Hepatocyte (in vitro differentiated cells): ENCODE measurements around the gene VPS72. TPM values are rescaled to one million over a fixed set of nuclear protein-coding genes. Genes with fewer than 3 reads are reported as not detected.
A peak's percentile ranks its signal among the peaks of the same experiment; 100 is the strongest.
"Not testable (repeated sequence)": the region's sequence is repeated elsewhere in the genome, so short reads cannot be mapped to it uniquely, and the experiment has no call there.

ENCODE experiments used
- DNase-seq: peaks from one replicate; pipeline ENCODE4 v3.0.0-alpha.2; 2016; ENCODE audit warnings: low spot score
- H2AFZ ChIP-seq: fragments of 200-600 bp; sonication (generic); 2 replicates; pipeline ENCODE4 v1.6.0; 2016; ENCODE audit warnings: antibody characterized with exemption, mild to moderate bottlenecking
- H3K27ac ChIP-seq: fragments of 200-600 bp; sonication (generic); 2 replicates; pipeline ENCODE4 v1.5.1; 2016; ENCODE audit warnings: mild to moderate bottlenecking
- H3K27me3 ChIP-seq: fragments of 200-600 bp; sonication (generic); 2 replicates; pipeline ENCODE4 v1.6.1; 2016
- H3K36me3 ChIP-seq: fragments of 200-600 bp; sonication (generic); replicated peaks from 2 replicates; pipeline ENCODE4 v1.5.1; 2016; ENCODE audit warnings: low read depth; ENCODE audit not compliant: insufficient read depth
- H3K4me1 ChIP-seq: fragments of 200-600 bp; sonication (generic); 2 replicates; pipeline ENCODE4 v1.5.1; 2016; ENCODE audit warnings: mild to moderate bottlenecking, moderate library complexity; ENCODE audit not compliant: insufficient read depth
- H3K4me2 ChIP-seq: fragments of 200-600 bp; sonication (generic); 2 replicates; pipeline ENCODE4 v1.6.0; 2016
- H3K4me3 ChIP-seq: fragments of 200-600 bp; sonication (generic); 2 replicates; pipeline ENCODE4 v1.5.1; 2016; ENCODE audit warnings: mild to moderate bottlenecking
- H3K79me2 ChIP-seq: fragments of 200-600 bp; sonication (generic); 2 replicates; pipeline ENCODE4 v1.6.0; 2017; ENCODE audit warnings: mild to moderate bottlenecking
- H3K9me2 ChIP-seq: fragments of 200-600 bp; sonication (generic); replicated peaks from 2 replicates; pipeline ENCODE4 v1.6.0; 2017; ENCODE audit warnings: mild to moderate bottlenecking; ENCODE audit not compliant: insufficient read depth
- H3K9me3 ChIP-seq: fragments of 200-600 bp; sonication (generic); 2 replicates; pipeline ENCODE4 v1.5.1; 2016; ENCODE audit warnings: low read depth, mild to moderate bottlenecking
- H4K20me1 ChIP-seq: fragments of 200-600 bp; sonication (generic); 2 replicates; pipeline ENCODE4 v1.6.0; 2016; ENCODE audit warnings: mild to moderate bottlenecking; ENCODE audit not compliant: insufficient read depth, poor library complexity, severe bottlenecking
- CTCF ChIP-seq: fragments of 200-600 bp; sonication (generic); IDR thresholded peaks from 2 replicates; pipeline ENCODE4 v1.5.1; 2016; ENCODE audit warnings: antibody characterized with exemption, mild to moderate bottlenecking; ENCODE audit not compliant: poor library complexity
- EZH2 ChIP-seq: fragments of 200-600 bp; sonication (generic); IDR thresholded peaks from 2 replicates; pipeline ENCODE4 v1.6.1; 2016; ENCODE audit warnings: antibody characterized with exemption, mild to moderate bottlenecking, borderline replicate concordance
- EZH2phosphoT487 ChIP-seq: fragments of 200-600 bp; sonication (generic); IDR thresholded peaks from one replicate; pipeline ENCODE4 v1.6.1; 2018; ENCODE audit warnings: antibody characterized with exemption, mild to moderate bottlenecking, low read depth, moderate library complexity; ENCODE audit not compliant: unreplicated experiment, severe bottlenecking
- WGBS: methylation state at CpG from one replicate; pipeline ENCODE4 v1.1.6; 2016; ENCODE audit warnings: low lambda C conversion rate; ENCODE audit errors: missing lambda C conversion rate; 5-methylcytosine and 5-hydroxymethylcytosine counted together
- polyA plus RNA-seq: library from polyadenylated mRNA; unstranded; fragments of >200 nt; fragmentation: Nextera tagmentation; extraction: Ambion mirVana; gene quantifications from 2 replicates; pipeline ENCODE4 v1.2.1, GENCODE V29; 2016
- total RNA-seq: library from RNA; depleted of rRNA; stranded (reverse); fragments of >200 nt; gene quantifications from 2 replicates; pipeline ENCODE4 v1.2.3, GENCODE V29; 2014

The VPS72 gene
- total and polyA plus RNA-seq, 2 experiments from 2014 or later = 48.1 to 52.2 TPM

GRCh38 chr1:151211972-151212705 lies 22.1 kb upstream of the VPS72 start:
- H3K27me3 ChIP-seq = no peaks in the 10 kb centered on the region
- no peak overlapping the region for H3K27ac ChIP-seq
- H3K36me3 ChIP-seq = no peaks in the 10 kb centered on the region
- H2AFZ ChIP-seq = no peak overlapping the region
- H3K4me2 ChIP-seq = no peak overlapping the region
- H3K9me3 ChIP-seq = no peaks in the 10 kb centered on the region
- H3K4me1 ChIP-seq = peaks cover 7% of the 10 kb centered on the region
- H3K9me2 ChIP-seq = no peaks in the 10 kb centered on the region
- H4K20me1 ChIP-seq = peaks cover 64% of the 10 kb centered on the region
- no peak overlapping the region for H3K4me3 ChIP-seq
- no peak for TF ChIP-seq CTCF
- no peak for TF ChIP-seq EZH2phosphoT487
- no peak for TF ChIP-seq EZH2
- DNase-seq = no peak
- WGBS = 67% methylated on average over 15 of the region's 15 CpGs
- H3K79me2 ChIP-seq = peaks cover 96% of the 10 kb centered on the region

GRCh38 chr1:151210830-151211229 lies 20.8 kb upstream of the VPS72 start:
- H3K27me3 ChIP-seq = no peaks in the 10 kb centered on the region
- H3K4me1 ChIP-seq = no peaks in the 10 kb centered on the region
- no peak overlapping the region for H3K4me3 ChIP-seq
- no peak overlapping the region for H2AFZ ChIP-seq
- peaks cover 71% of the 10 kb centered on the region for H4K20me1 ChIP-seq
- H3K4me2 ChIP-seq = no peak overlapping the region
- peaks cover 99% of the 10 kb centered on the region for H3K79me2 ChIP-seq
- 86% methylated on average over 1 of the region's 1 CpG for WGBS
- TF ChIP-seq EZH2 (no peak), CTCF (no peak), EZH2phosphoT487 (no peak)
- no peaks in the 10 kb centered on the region for H3K9me3 ChIP-seq
- H3K9me2 ChIP-seq = no peaks in the 10 kb centered on the region
- no peak for DNase-seq
- H3K36me3 ChIP-seq = no peaks in the 10 kb centered on the region
- H3K27ac ChIP-seq = no peak overlapping the region

GRCh38 chr1:151205381-151205965 lies 15.5 kb upstream of the VPS72 start:
- H3K9me3 ChIP-seq, H3K4me2 ChIP-seq, H3K27ac ChIP-seq, H3K27me3 ChIP-seq, H3K9me2 ChIP-seq, H3K4me3 ChIP-seq, H2AFZ ChIP-seq, H3K4me1 ChIP-seq, H3K36me3 ChIP-seq, DNase-seq: not testable (repeated sequence)
- Histone ChIP-seq H3K79me2 (peaks cover 100% of the 10 kb centered on the region), H4K20me1 (peaks cover 77% of the 10 kb centered on the region)
- WGBS = 94% methylated on average over 12 of the region's 12 CpGs

GRCh38 chr1:151199873-151200581 lies 10.0 kb upstream of the VPS72 start:
- 12% methylated on average over 8 of the region's 11 CpGs for WGBS
- Histone ChIP-seq H3K9me2 (no peaks in the 10 kb centered on the region), H3K27me3 (no peaks in the 10 kb centered on the region), H4K20me1 (peaks cover 52% of the 10 kb centered on the region), H3K9me3 (no peaks in the 10 kb centered on the region), H3K4me3 (peak overlapping the region; percentile 85), H3K4me1 (peaks cover 13% of the 10 kb centered on the region), H3K79me2 (peaks cover 62% of the 10 kb centered on the region), H3K36me3 (no peaks in the 10 kb centered on the region), H3K4me2 (peak overlapping the region; percentile 87), H3K27ac (peak overlapping the region; percentile 97), H2AFZ (no peak overlapping the region)
- peak; percentile 58 for DNase-seq
- no peak for TF ChIP-seq CTCF
- no peak for TF ChIP-seq EZH2
- no peak for TF ChIP-seq EZH2phosphoT487
